Keratinocyte (primary cell): ENCODE results near the gene ANKRD40. TPM values are rescaled to one million over a fixed set of nuclear protein-coding genes. Genes with fewer than 3 reads are reported as not detected.
"Not testable (repeated sequence)": the region's sequence is repeated elsewhere in the genome, so short reads cannot be mapped to it uniquely, and the experiment has no call there.

ENCODE experiments used
- DNase-seq: peaks from one replicate; pipeline ENCODE4 v3.0.0-alpha.2; 2011; ENCODE audit warnings: low read depth, missing footprints, low spot score
- FAIRE-seq: peaks from 2 replicates; lab custom pipeline; 2011; peaks lifted over from hg19 to GRCh38; lab: Jason Lieb, UNC
- H2AFZ ChIP-seq: 2 replicates; pipeline ENCODE4 v1.6.0; 2012; ENCODE audit warnings: low read length, control low read depth, inconsistent platforms; ENCODE audit not compliant: control insufficient read depth
- H3K27ac ChIP-seq: 2 replicates; pipeline ENCODE4 v1.5.1; 2011; ENCODE audit warnings: low read length; ENCODE audit not compliant: control insufficient read depth, insufficient read depth
- H3K27me3 ChIP-seq: 3 replicates; pipeline ENCODE4 v1.6.0; 2011; ENCODE audit warnings: low read length; ENCODE audit not compliant: control insufficient read depth, insufficient read depth; ENCODE audit errors: extremely low read depth
- H3K36me3 ChIP-seq, 2 experiments: 2 replicates in 1 of 2; 3 replicates in 1 of 2; pipeline ENCODE4 v1.5.1; 2011; ENCODE audit warnings: low read length in 2 of 2, mild to moderate bottlenecking in 1 of 2; ENCODE audit not compliant: control insufficient read depth in 2 of 2, insufficient read depth in 2 of 2; ENCODE audit errors: extremely low read depth in 1 of 2
- H3K4me1 ChIP-seq: 3 replicates; pipeline ENCODE4 v1.5.1; 2011; ENCODE audit warnings: low read length; ENCODE audit not compliant: control insufficient read depth, insufficient read depth; ENCODE audit errors: extremely low read depth
- H3K4me2 ChIP-seq: 3 replicates; pipeline ENCODE4 v1.6.0; 2011; ENCODE audit warnings: low read depth, low read length; ENCODE audit not compliant: control insufficient read depth, insufficient read depth; ENCODE audit errors: extremely low read depth
- H3K4me3 ChIP-seq, 3 experiments: fragments of 200-600 bp in 1 of 3; sonication (generic) in 1 of 3; 2 replicates in 2 of 3; 3 replicates in 1 of 3; pipeline ENCODE4 v1.5.1; 2011 to 2016; ENCODE audit warnings: low read length in 3 of 3, mild to moderate bottlenecking in 3 of 3, control low read depth in 2 of 3, inconsistent platforms in 1 of 3, low read depth in 1 of 3, mixed read lengths in 1 of 3, mixed run types in 1 of 3, moderate library complexity in 1 of 3; ENCODE audit not compliant: control insufficient read depth in 2 of 3, insufficient read depth in 2 of 3; ENCODE audit errors: extremely low read depth in 1 of 3
- H3K79me2 ChIP-seq: 2 replicates; pipeline ENCODE4 v1.6.0; 2012; ENCODE audit warnings: low read length; ENCODE audit not compliant: control insufficient read depth, insufficient read depth
- H3K9ac ChIP-seq: 3 replicates; pipeline ENCODE4 v1.6.0; 2011; ENCODE audit warnings: low read length; ENCODE audit not compliant: control insufficient read depth, insufficient read depth; ENCODE audit errors: extremely low read depth
- H3K9me1 ChIP-seq: 3 replicates; pipeline ENCODE4 v1.6.0; 2011; ENCODE audit warnings: low read length; ENCODE audit not compliant: control insufficient read depth, insufficient read depth; ENCODE audit errors: extremely low read depth
- H3K9me3 ChIP-seq: 2 replicates; pipeline ENCODE4 v1.5.1; 2012; ENCODE audit warnings: low read depth, low read length; ENCODE audit not compliant: control insufficient read depth
- H4K20me1 ChIP-seq: 3 replicates; pipeline ENCODE4 v1.6.0; 2011; ENCODE audit warnings: low read length; ENCODE audit not compliant: control insufficient read depth, insufficient read depth; ENCODE audit errors: extremely low read depth
- EZH2 ChIP-seq: IDR thresholded peaks from one replicate; pipeline ENCODE4 v1.6.1; 2012; ENCODE audit warnings: inconsistent platforms, mild to moderate bottlenecking, low read length, moderate library complexity
- dilution Hi-C: fragments of 300-500 bp; cut with MboI; formaldehyde crosslinking; loops from one replicate; pipeline ENCODE4 v1.7.0; 2020; ENCODE audit warnings: low sequenced_read_pairs; ENCODE audit not compliant: extremely low pct_ligation_motif_present
- polyA plus RNA-seq, 5 experiments: library from polyadenylated mRNA; depleted of rRNA in 3 of 5; stranded (reverse) in 3 of 5; stranded (forward) in 1 of 5; unstranded in 1 of 5; fragments of >200 nt; gene quantifications; 1 replicate in 1 of 5; 2 replicates in 3 of 5; 3 replicates in 1 of 5; pipeline versions ENCODE4 v1.2.1 to v1.2.3, GENCODE V29; 2011 to 2012; ENCODE audit warnings: missing spikeins in 2 of 5, low read depth in 1 of 5, low replicate concordance in 1 of 5
- TF ChIP-seq, protein P1 (sequence below), 3 experiments: IDR thresholded peaks in 1 of 3; conservative IDR thresholded peaks in 1 of 3; optimal IDR thresholded peaks in 1 of 3; 2 replicates in 2 of 3; 3 replicates in 1 of 3; pipeline versions ENCODE3 to v1.5.1; 2011; ENCODE audit warnings: low read length in 3 of 3, mild to moderate bottlenecking in 3 of 3, moderate library complexity in 2 of 3, control low read depth in 1 of 3, inconsistent platforms in 1 of 3; ENCODE audit not compliant: insufficient read depth in 2 of 3; ENCODE audit errors: extremely low read depth in 1 of 3

The ANKRD40 gene
- polyA plus RNA-seq, 1 donor (not counting 4 experiments of a cell fraction or from before 2014, with no cell fraction given) = 32.7 TPM

DNA sequence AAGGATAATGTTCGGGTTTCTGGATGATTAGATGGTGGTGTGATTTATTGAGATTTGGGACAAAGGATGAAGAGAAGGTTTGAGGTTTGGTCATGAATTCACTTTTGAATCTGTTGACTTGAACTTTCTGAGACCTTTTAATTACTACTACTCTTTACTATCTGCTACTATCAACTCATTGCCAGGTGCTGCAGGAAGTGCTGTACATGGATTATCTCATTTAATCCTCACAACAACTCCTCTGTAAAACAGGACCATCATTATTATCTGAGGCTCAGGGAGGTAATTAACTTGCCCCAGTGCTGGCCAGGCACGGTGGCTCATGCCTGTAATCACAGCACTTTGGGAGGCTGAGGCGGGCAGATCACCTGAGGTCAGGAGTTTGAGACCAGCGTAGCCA is 2.9 kb upstream of the ANKRD40 start:
- Histone ChIP-seq H3K4me1 (peaks cover 12% of the 10 kb centered on the region), H3K9me3 (no peaks in the 10 kb centered on the region), H2AFZ (no peak overlapping the region), H3K79me2 (peaks cover 20% of the 10 kb centered on the region), H3K4me3 (no peak overlapping the region), H3K4me2 (no peak overlapping the region), H3K9me1 (no peaks in the 10 kb centered on the region), H3K27ac (no peak overlapping the region), H3K9ac (no peak overlapping the region), H4K20me1 (no peaks in the 10 kb centered on the region), H3K27me3 (no peaks in the 10 kb centered on the region), H3K36me3 (no peaks in the 10 kb centered on the region)
- no peak for FAIRE-seq
- TF ChIP-seq EZH2 = no peak
- TF ChIP-seq, protein P1, sequence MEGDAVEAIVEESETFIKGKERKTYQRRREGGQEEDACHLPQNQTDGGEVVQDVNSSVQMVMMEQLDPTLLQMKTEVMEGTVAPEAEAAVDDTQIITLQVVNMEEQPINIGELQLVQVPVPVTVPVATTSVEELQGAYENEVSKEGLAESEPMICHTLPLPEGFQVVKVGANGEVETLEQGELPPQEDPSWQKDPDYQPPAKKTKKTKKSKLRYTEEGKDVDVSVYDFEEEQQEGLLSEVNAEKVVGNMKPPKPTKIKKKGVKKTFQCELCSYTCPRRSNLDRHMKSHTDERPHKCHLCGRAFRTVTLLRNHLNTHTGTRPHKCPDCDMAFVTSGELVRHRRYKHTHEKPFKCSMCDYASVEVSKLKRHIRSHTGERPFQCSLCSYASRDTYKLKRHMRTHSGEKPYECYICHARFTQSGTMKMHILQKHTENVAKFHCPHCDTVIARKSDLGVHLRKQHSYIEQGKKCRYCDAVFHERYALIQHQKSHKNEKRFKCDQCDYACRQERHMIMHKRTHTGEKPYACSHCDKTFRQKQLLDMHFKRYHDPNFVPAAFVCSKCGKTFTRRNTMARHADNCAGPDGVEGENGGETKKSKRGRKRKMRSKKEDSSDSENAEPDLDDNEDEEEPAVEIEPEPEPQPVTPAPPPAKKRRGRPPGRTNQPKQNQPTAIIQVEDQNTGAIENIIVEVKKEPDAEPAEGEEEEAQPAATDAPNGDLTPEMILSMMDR (optimal IDR thresholded peaks at IDR 0.05 in 1 of 3, IDR thresholded peaks at IDR 0.05 in 1 of 3, conservative IDR thresholded peaks at IDR 0.05 in 1 of 3; ENCODE audit: extremely low read depth in 1 of 3, insufficient read depth in 2 of 3, low read length in 3 of 3) = no peak
- no peak for DNase-seq
- dilution Hi-C loops = no loop called here

DNA sequence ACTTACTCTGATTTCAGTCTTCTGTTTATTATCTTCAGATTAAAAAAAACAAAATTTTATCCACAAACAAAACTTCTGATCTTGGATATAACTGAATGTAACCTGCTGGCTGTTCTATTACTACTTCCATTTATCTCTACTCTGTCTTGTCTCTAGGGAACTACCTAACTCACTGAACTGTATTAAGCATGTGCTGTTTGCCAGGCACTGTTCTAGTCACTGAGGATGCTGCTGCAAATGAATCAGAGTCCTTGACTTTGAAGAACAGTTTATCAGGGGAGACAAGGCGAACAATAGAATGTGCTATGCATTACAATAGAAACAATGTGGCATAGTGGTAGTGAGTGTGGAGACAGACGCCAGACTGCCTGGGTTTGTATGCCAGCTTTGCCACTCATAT is 2.3 kb upstream of the ANKRD40 start:
- no peak overlapping the region for H2AFZ ChIP-seq
- no peaks in the 10 kb centered on the region for H3K9me3 ChIP-seq
- no peaks in the 10 kb centered on the region for H3K27me3 ChIP-seq
- no peaks in the 10 kb centered on the region for H3K9me1 ChIP-seq
- no peaks in the 10 kb centered on the region for H4K20me1 ChIP-seq
- H3K36me3 ChIP-seq = peaks cover 2 to 3% of the 10 kb centered on the region in 2 experiments
- no peak overlapping the region for H3K27ac ChIP-seq
- no peak overlapping the region for H3K4me3 ChIP-seq
- no peak for TF ChIP-seq EZH2
- TF ChIP-seq, protein P1 (optimal IDR thresholded peaks at IDR 0.05 in 1 of 3, IDR thresholded peaks at IDR 0.05 in 1 of 3, conservative IDR thresholded peaks at IDR 0.05 in 1 of 3; ENCODE audit: extremely low read depth in 1 of 3, insufficient read depth in 2 of 3, low read length in 3 of 3) = no peak
- DNase-seq (no peak), FAIRE-seq (no peak)
- H3K9ac ChIP-seq = no peak overlapping the region
- H3K79me2 ChIP-seq = peaks cover 26% of the 10 kb centered on the region
- no peak overlapping the region for H3K4me2 ChIP-seq
- dilution Hi-C loops = no loop called here
- H3K4me1 ChIP-seq = peaks cover 12% of the 10 kb centered on the region

DNA sequence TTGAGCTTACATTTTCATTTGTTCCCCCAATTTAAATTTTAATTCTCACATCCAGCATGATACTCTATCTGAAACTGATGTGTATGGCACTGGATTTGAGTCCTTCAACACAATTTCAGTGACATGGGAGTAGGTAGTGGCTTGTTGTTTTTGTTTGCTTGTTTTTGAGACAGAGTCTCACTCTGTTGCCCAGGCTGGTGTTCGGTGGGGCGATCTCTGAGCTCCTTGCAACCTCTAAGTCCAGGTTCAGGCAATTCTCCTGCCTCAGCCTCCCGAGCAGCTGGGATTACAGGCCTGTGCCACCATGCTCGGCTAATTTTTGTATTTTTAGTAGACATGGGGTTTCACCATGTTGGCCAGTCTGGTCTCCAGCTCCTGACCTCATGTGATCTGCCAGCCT is 1.3 kb upstream of the ANKRD40 start:
- dilution Hi-C loops, H3K9me1 ChIP-seq, FAIRE-seq, H3K27me3 ChIP-seq, DNase-seq, H3K9me3 ChIP-seq, H4K20me1 ChIP-seq, H3K36me3 ChIP-seq: not testable (repeated sequence)
- peaks cover 12% of the 10 kb centered on the region for H3K4me1 ChIP-seq
- H3K9ac ChIP-seq = peak overlapping the region; percentile 95
- H3K79me2 ChIP-seq = peaks cover 32% of the 10 kb centered on the region
- peak overlapping the region; percentile 96 for H3K27ac ChIP-seq
- H3K4me3 ChIP-seq = peak overlapping the region in 1 of 3 experiments; percentile 3
- peak overlapping the region; percentile 81 for H3K4me2 ChIP-seq
- peak overlapping the region; percentile 83 for H2AFZ ChIP-seq
